ENCODE results near the gene PLAAT4.

PLAAT4 gene

GRCh38 chr11:63554877-63555223 is 18.2 kb downstream of the PLAAT4 start:
- H3K36me3 ChIP-seq: no peaks in the 10 kb centered on the region
- no peak overlapping the region for H3K4me3 ChIP-seq (ENCODE audit: low read depth, low read length)
- peaks cover 2% of the 10 kb centered on the region for H3K27me3 ChIP-seq (ENCODE audit: insufficient read depth, low read depth, severe bottlenecking)
- no peak for DNase-seq
- H3K27ac ChIP-seq: no peak overlapping the region
- no peak for TF ChIP-seq CTCF (IDR thresholded peaks at IDR 0.05; ENCODE audit: low read depth, low read length)
- no peaks in the 10 kb centered on the region for H3K9me3 ChIP-seq (ENCODE audit: severe bottlenecking)

- TF ChIP-seq CTCF (IDR thresholded peaks at IDR 0.05; ENCODE audit: low read depth, low read length): no peak
- Histone ChIP-seq H3K27me3 (ENCODE audit: insufficient read depth, low read depth, severe bottlenecking) (peaks cover 2% of the 10 kb centered on the region), H3K9me3 (ENCODE audit: severe bottlenecking) (no peaks in the 10 kb centered on the region), H3K27ac (no peak overlapping the region), H3K4me3 (ENCODE audit: low read depth, low read length) (no peak overlapping the region), H3K36me3 (no peaks in the 10 kb centered on the region)
- DNase-seq: no peak
Observed at GRCh38 chr11:63556404-63557013, 19.9 kb downstream of the PLAAT4 start.

- H3K9me3 ChIP-seq (ENCODE audit: severe bottlenecking): no peaks in the 10 kb centered on the region
- no peak overlapping the region for H3K4me3 ChIP-seq (ENCODE audit: low read depth, low read length)
- no peaks in the 10 kb centered on the region for H3K36me3 ChIP-seq
- DNase-seq: no peak
- peaks cover 2% of the 10 kb centered on the region for H3K27me3 ChIP-seq (ENCODE audit: insufficient read depth, low read depth, severe bottlenecking)
- no peak overlapping the region for H3K27ac ChIP-seq
- TF ChIP-seq CTCF (IDR thresholded peaks at IDR 0.05; ENCODE audit: low read depth, low read length): no peak
Observed at GRCh38 chr11:63557570-63557969, 21.0 kb downstream of the PLAAT4 start.

GRCh38 chr11:63558459-63559157 is 22.0 kb downstream of the PLAAT4 start:
- no peaks in the 10 kb centered on the region for H3K36me3 ChIP-seq
- H3K27me3 ChIP-seq (ENCODE audit: insufficient read depth, low read depth, severe bottlenecking): peaks cover 2% of the 10 kb centered on the region
- DNase-seq: no peak
- H3K9me3 ChIP-seq (ENCODE audit: severe bottlenecking): no peaks in the 10 kb centered on the region
- no peak for TF ChIP-seq CTCF (IDR thresholded peaks at IDR 0.05; ENCODE audit: low read depth, low read length)
- H3K4me3 ChIP-seq (ENCODE audit: low read depth, low read length): no peak overlapping the region
- no peak overlapping the region for H3K27ac ChIP-seq

- no peak for DNase-seq
- Histone ChIP-seq H3K9me3 (ENCODE audit: severe bottlenecking) (no peaks in the 10 kb centered on the region), H3K4me3 (ENCODE audit: low read depth, low read length) (no peak overlapping the region), H3K27ac (no peak overlapping the region), H3K27me3 (ENCODE audit: insufficient read depth, low read depth, severe bottlenecking) (peaks cover 5% of the 10 kb centered on the region), H3K36me3 (no peaks in the 10 kb centered on the region)
- TF ChIP-seq CTCF (IDR thresholded peaks at IDR 0.05; ENCODE audit: low read depth, low read length): no peak
Observed at GRCh38 chr11:63560506-63561180, 24.0 kb downstream of the PLAAT4 start.

Measured in WERI-Rb-1 (cell line).